ENCODE results near the gene NDOR1.
"Not testable (repeated sequence)": the region's sequence is repeated elsewhere in the genome, so short reads cannot be mapped to it uniquely, and the experiment has no call there.

NDOR1 gene

GRCh38 chr9:137245450-137246421, 40.2 kb downstream of the NDOR1 start:
- no peak for DNase-seq

GRCh38 chr9:137247135-137247915, 41.8 kb downstream of the NDOR1 start:
- no peak for DNase-seq

- DNase-seq: no peak
Observed at GRCh38 chr9:137247916-137248175, 42.3 kb downstream of the NDOR1 start.

- no peak for DNase-seq
Observed at GRCh38 chr9:137250329-137251193, 45.1 kb downstream of the NDOR1 start.

GRCh38 chr9:137251194-137251461, 45.6 kb downstream of the NDOR1 start, which contains the start of gene STPG3:
TSS of gene STPG3 (plus strand) at chr9:137251286. CDS start at chr9:137251287, 1 bp downstream.
- no peak for DNase-seq

- DNase-seq: no peak
Observed at GRCh38 chr9:137251490-137252268, 46.2 kb downstream of the NDOR1 start.

GRCh38 chr9:137252555-137253506, 47.3 kb downstream of the NDOR1 start:
- no peak for DNase-seq

GRCh38 chr9:137253717-137254623, 48.5 kb downstream of the NDOR1 start:
- DNase-seq: no peak

GRCh38 chr9:137254624-137255447, 49.3 kb downstream of the NDOR1 start, which contains the start of gene NELFB:
TSS of gene NELFB (plus strand) at chr9:137255327.
- DNase-seq: peak; percentile 99

- DNase-seq: no peak
Observed at GRCh38 chr9:137255448-137256114, 50.1 kb downstream of the NDOR1 start.

- no peak for DNase-seq
Observed at GRCh38 chr9:137256362-137256761, 50.9 kb downstream of the NDOR1 start.

- no peak for DNase-seq
Observed at GRCh38 chr9:137256856-137257255, 51.4 kb downstream of the NDOR1 start.

- DNase-seq: not testable (repeated sequence)
Observed at GRCh38 chr9:137262173-137262908, 56.8 kb downstream of the NDOR1 start.

GRCh38 chr9:137262909-137263285, 57.4 kb downstream of the NDOR1 start:
- DNase-seq: no peak

GRCh38 chr9:137263506-137263905, 58.0 kb downstream of the NDOR1 start:
- no peak for DNase-seq

GRCh38 chr9:137264067-137264466, 58.6 kb downstream of the NDOR1 start:
- DNase-seq: no peak

- no peak for DNase-seq
Observed at GRCh38 chr9:137265496-137266161, 60.1 kb downstream of the NDOR1 start.

All from stimulated activated CD4-positive, alpha-beta T cell treated with anti-CD3 and anti-CD28 coated beads, Interleukin-12 subunit alpha, Interleukin-12 subunit beta, amount 100 ng/mL, for 4 hours (primary cell).